ENCODE results near the gene MPV17. TPM values are rescaled to one million over a fixed set of nuclear protein-coding genes. Genes with fewer than 3 reads are reported as not detected.

The MPV17 gene
- total RNA-seq, 1 experiment from 2014 or later, result 59.4 TPM

DNA sequence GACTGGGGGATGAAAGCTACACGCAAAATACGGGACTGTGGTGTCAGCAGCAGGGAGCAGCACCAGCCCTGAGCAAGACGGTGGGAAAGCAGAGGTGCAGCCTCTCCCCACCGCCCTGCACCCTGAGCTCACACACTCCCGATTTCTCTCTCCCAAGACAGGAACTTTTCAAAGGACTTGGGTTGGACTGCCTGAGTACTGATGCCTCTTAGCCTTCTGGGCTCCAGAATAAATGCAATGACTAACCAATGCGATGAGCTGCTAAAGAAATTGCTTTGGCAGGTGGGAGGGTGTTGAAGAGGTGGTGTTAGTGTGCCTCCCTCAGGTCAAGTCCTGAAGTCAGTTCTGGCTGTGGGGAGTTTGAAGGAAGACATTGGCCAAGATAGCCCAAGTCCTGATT is 31.0 kb downstream of the MPV17 start:
- no peak overlapping the region for H3K23ac ChIP-seq (ENCODE audit: insufficient read length, low read depth, low read length)
- peak; percentile 68 for DNase-seq
- H3K9me3 ChIP-seq (ENCODE audit: control insufficient read depth, low read depth, low read length), result no peaks in the 10 kb centered on the region
- Mint-ChIP-seq H3K9me3 (no peaks in the 10 kb centered on the region), H3K4me1 (peaks cover 13% of the 10 kb centered on the region in 2 experiments), H3K4me3 (no peak overlapping the region), H3K36me3 (ENCODE audit: insufficient read depth in 1 of 3, low read depth in 3 of 3) (no peaks in the 10 kb centered on the region), H3K27me3 (ENCODE audit: low read depth) (peaks cover 4% of the 10 kb centered on the region; the same call in 1 of the 2 replicates), H3K27ac (peak overlapping the region in 1 of 3 experiments; percentile 31; a peak in 1 of 7 replicates)
- H4K8ac ChIP-seq (replicated peaks; ENCODE audit: insufficient read length, low read depth, low read length), result no peak overlapping the region
- no peak overlapping the region for H4K5ac ChIP-seq (ENCODE audit: insufficient read length, low read depth, low read length)
- no peaks in the 10 kb centered on the region for H3K23me2 ChIP-seq (ENCODE audit: insufficient read length, low read depth, low read length, poor library complexity, severe bottlenecking)
- H2BK5ac ChIP-seq (ENCODE audit: insufficient read length, low read length), result no peak overlapping the region
- no peak overlapping the region for H3K27ac ChIP-seq (ENCODE audit: insufficient read length, low read depth, low read length)
- H3K4me2 ChIP-seq (ENCODE audit: insufficient read depth, insufficient read length, low read length), result no peak overlapping the region
- TF ChIP-seq, protein P1, sequence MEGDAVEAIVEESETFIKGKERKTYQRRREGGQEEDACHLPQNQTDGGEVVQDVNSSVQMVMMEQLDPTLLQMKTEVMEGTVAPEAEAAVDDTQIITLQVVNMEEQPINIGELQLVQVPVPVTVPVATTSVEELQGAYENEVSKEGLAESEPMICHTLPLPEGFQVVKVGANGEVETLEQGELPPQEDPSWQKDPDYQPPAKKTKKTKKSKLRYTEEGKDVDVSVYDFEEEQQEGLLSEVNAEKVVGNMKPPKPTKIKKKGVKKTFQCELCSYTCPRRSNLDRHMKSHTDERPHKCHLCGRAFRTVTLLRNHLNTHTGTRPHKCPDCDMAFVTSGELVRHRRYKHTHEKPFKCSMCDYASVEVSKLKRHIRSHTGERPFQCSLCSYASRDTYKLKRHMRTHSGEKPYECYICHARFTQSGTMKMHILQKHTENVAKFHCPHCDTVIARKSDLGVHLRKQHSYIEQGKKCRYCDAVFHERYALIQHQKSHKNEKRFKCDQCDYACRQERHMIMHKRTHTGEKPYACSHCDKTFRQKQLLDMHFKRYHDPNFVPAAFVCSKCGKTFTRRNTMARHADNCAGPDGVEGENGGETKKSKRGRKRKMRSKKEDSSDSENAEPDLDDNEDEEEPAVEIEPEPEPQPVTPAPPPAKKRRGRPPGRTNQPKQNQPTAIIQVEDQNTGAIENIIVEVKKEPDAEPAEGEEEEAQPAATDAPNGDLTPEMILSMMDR (conservative IDR thresholded peaks at IDR 0.05), result peak; percentile 68
- no peak overlapping the region for H3K9ac ChIP-seq (ENCODE audit: extremely low read depth, insufficient read length, low read length)
- no peak overlapping the region for H2BK15ac ChIP-seq (ENCODE audit: low read depth, low read length)
- H2AFZ ChIP-seq (ENCODE audit: low read length), result no peak overlapping the region
- H3K14ac ChIP-seq (ENCODE audit: insufficient read depth, low read length), result no peak overlapping the region
- H2BK120ac ChIP-seq (ENCODE audit: low read depth, low read length, poor library complexity, severe bottlenecking), result no peak overlapping the region
- H2BK20ac ChIP-seq (ENCODE audit: low read depth, low read length, poor library complexity, severe bottlenecking), result no peak overlapping the region
- H3K27me3 ChIP-seq (ENCODE audit: insufficient read depth, low read length), result no peaks in the 10 kb centered on the region
- H3K4ac ChIP-seq (ENCODE audit: low read depth, low read length), result no peak overlapping the region
- H2BK12ac ChIP-seq (ENCODE audit: insufficient read length, low read depth, low read length), result no peak overlapping the region
- H3T11ph ChIP-seq (ENCODE audit: low read length), result no peak overlapping the region
- no peaks in the 10 kb centered on the region for H4K20me1 ChIP-seq (ENCODE audit: control insufficient read depth, insufficient read depth, insufficient read length)
- no peak overlapping the region for H3K56ac ChIP-seq (ENCODE audit: insufficient read length, low read depth, low read length)
- H3K4me1 ChIP-seq (ENCODE audit: insufficient read depth, low read length), result no peaks in the 10 kb centered on the region; the same call in 1 of the 2 replicates
- H3K79me2 ChIP-seq (ENCODE audit: insufficient read depth, low read length), result no peaks in the 10 kb centered on the region
- no peaks in the 10 kb centered on the region for H3K79me1 ChIP-seq (ENCODE audit: insufficient read depth, low read depth, low read length, poor library complexity, severe bottlenecking)
- no CpG with 5 or more reads among the region's 6 CpGs for WGBS (ENCODE audit: extremely low coverage, insufficient read length, low lambda C conversion rate)
- no peak overlapping the region for H2AK5ac ChIP-seq (ENCODE audit: insufficient read length, low read length)
- H3K18ac ChIP-seq (ENCODE audit: insufficient read length, low read depth, low read length), result no peak overlapping the region
- no peak overlapping the region for H4K91ac ChIP-seq (ENCODE audit: insufficient read length, low read depth, low read length)
